Astrocyte of the cerebellum (primary cell): ENCODE data around the gene CLPTM1L.

ENCODE experiments used
- DNase-seq: peaks from one replicate; pipeline ENCODE4 v3.0.0-alpha.2; 2011; ENCODE audit warnings: low read depth
- H3K4me3 ChIP-seq: 2 replicates; pipeline ENCODE4 v1.5.1; 2011; ENCODE audit warnings: mild to moderate bottlenecking, low read depth, low read length, moderate library complexity
- CTCF ChIP-seq: IDR thresholded peaks from 2 replicates; pipeline ENCODE4 v1.5.1; 2012; ENCODE audit warnings: low read length, low read depth, moderate library complexity, mild to moderate bottlenecking; ENCODE audit errors: missing control alignments
- in situ Hi-C: cut with HindIII; loops from 2 replicates; pipeline ENCODE4 v1.10.0; 2017; ENCODE audit warnings: low sequenced_read_pairs

Gene CLPTM1L

DNA sequence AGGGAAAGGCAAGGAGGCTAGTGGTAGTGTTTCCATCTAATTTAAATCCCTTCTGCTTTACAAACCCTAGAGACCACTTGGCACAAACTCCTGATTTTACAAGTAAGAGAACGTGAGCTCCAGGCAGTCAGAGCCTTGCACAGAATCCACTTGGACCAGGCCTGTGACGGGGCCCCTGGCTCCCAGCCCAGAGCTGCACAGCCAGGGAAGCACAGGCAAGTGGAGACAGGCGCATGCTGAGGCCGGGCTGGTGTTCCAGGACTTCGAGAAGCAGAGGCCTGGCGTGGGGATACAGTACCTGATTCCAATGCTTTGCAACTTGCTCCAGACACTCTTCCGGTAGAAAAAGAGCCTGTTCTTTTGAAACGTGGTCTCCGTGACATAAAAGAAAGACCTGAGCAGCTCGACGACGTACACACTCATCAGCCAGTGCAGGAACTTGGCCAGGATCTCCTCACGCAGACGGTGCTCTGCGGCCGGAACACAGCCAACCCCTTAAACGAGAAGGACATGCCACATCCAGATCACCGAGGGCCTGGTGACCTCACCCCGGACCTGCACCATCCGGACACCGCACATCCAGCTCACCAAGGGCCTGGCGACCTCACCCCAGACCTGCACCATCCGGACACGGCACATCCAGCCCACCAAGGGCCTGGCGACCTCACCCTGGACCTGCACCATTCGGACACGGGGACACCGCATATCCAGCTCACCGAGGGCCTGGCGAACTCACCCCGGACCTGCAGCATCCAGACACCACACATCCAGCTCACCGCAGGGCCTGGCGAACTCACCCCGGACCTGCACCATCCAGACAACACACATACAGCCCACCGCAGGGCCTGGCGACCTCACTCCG is 62.5 kb downstream of the CLPTM1L start:
- TF ChIP-seq CTCF, result no peak
- no peak overlapping the region for H3K4me3 ChIP-seq
- DNase-seq, result no peak
- in situ Hi-C loops, result no loop called here

DNA sequence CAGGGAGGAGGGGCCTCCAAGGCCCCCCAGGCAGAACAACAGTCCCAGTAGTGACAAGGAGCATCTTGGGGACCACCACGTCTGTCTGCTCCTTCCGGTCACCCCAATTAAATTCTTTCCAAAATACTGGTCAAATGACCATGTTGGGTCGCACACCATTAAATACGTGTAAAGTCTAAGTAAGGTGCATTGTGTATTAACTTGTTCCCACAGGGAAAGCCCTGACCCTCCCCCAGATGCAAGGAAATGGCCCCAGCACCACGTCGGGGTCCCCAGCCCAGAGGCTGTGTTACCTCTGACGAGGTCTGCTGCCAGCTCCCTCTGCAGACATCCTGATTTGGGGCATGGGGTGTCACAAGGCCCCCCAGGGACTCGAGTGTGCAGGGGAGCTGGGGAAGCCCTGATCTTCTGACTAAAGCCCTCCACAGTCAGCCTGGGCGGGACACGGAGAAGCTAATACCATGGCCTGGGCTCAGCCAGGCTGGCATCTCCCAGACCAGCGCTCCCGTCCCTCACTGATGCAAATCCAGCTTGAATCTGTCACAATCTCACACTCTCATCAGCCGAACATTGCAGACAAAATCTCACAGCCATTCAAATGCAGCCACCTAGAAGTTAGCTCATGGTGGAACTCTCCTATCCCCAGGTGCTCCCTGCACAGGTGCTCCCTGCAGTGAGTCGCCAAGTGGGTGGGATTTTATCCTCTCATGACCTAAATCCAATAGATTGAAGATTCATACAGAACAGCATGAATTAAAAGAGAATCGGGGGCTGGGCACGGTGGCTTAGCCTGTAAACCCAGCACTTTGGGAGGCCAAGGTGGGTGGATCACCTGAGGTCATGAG is 63.6 kb downstream of the CLPTM1L start:
- TF ChIP-seq CTCF, result no peak
- no peak for DNase-seq
- H3K4me3 ChIP-seq, result no peak overlapping the region
- in situ Hi-C loops, result no loop called here

- TF ChIP-seq CTCF, result no peak
- in situ Hi-C loops, result no loop called here
- no peak for DNase-seq
- no peak overlapping the region for H3K4me3 ChIP-seq
These were observed 64.5 kb downstream of the CLPTM1L start for GRCh38 chr5:1280177-1281037.

DNA sequence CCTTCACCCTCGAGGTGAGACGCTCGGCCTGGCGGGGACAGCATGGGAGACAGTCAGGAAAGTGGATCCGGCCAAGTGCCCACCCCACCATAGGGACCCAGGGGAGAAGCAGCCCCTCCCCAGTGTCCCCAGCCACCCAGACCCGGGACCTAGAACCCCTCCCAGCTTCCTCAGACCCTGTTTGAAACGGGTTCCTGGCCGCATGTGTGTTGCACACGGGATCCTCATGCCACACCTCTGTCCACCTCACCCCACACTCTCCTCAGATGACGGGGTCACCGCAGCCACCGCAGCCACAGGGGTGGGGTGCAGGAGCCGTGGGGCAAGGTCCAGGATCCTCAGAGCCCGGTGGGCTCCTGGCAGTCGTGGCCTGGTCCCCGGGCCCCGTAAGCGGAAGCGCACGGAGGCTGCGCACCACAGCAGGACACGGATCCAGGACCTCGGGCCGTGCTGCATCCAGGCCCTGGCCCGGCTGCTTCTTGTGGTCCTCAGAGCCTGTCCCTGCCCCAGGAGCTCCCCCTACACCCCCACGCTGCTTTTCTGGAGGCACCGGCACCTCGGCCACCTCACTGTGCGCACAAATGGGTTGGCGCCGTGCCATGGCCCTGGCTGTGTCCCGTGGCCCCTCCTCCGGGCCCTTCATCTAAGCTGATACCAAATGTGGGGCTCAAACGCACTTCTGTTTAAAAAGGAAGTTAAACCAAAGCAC is 65.3 kb downstream of the CLPTM1L start:
- in situ Hi-C loops, result no loop called here
- no peak overlapping the region for H3K4me3 ChIP-seq
- no peak for TF ChIP-seq CTCF
- no peak for DNase-seq

DNA sequence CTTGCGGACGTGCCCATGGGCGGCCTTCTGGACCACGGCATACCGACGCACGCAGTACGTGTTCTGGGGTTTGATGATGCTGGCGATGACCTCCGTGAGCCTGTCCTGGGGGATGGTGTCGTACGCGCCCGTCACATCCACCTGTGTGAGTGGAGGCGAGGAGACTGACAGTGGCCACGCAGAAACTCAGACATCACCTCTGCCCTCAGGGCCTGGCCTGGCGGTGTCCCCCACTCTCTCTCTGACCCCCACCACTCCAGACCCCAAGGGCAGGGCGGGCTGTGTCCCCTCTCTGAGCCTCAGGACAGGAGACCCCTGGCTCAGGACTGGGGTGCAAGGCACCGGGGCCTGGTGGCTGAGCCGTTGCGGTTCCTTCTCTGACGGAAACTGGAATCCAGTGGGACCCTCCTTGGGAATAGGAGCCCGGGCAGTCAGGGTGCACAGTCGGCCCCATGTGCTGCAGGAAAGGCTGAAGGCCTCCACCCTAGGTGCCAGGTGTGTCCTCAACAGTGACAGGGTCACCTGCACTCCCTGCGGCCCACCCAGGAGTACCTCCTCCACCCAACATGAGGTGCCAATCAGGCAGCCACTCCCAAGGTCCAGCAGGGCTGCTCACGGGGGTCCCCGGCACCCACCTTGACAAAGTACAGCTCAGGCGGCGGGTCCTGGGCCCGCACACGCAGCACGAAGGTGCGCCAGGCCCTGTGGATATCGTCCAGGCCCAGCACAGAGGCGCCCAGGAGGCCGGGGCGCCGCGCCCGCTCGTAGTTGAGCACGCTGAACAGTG is 66.0 kb downstream of the CLPTM1L start:
- DNase-seq, result no peak
- TF ChIP-seq CTCF, result no peak
- H3K4me3 ChIP-seq, result no peak overlapping the region
- in situ Hi-C loops, result no loop called here
